HTERT RPE-1 (cell line): ENCODE data around the gene PRIMPOL.

ENCODE experiments used
- in situ Hi-C: fragments of 300-500 bp; cut with MboI; formaldehyde crosslinking; loops from 4 replicates; pipeline ENCODE4 v1.14.3; 2020; ENCODE audit warnings: low sequenced_read_pairs

The PRIMPOL gene

GRCh38 chr4:184666670-184667069, 17.1 kb downstream of the PRIMPOL start:
- in situ Hi-C loops, result no loop called here

- in situ Hi-C loops, result no loop called here
Measured at GRCh38 chr4:184668096-184668495, 18.6 kb downstream of the PRIMPOL start.

- in situ Hi-C loops, result no loop called here
Measured at GRCh38 chr4:184668511-184669114, 19.1 kb downstream of the PRIMPOL start.

GRCh38 chr4:184669251-184669650, 19.7 kb downstream of the PRIMPOL start:
- in situ Hi-C loops, result no loop called here

GRCh38 chr4:184671101-184671500, 21.6 kb downstream of the PRIMPOL start:
- in situ Hi-C loops, result no loop called here

- in situ Hi-C loops, result no loop called here
Measured at GRCh38 chr4:184672741-184673140, 23.2 kb downstream of the PRIMPOL start.

GRCh38 chr4:184674011-184674410, 24.5 kb downstream of the PRIMPOL start:
- in situ Hi-C loops, result no loop called here

GRCh38 chr4:184675018-184675417, 25.5 kb downstream of the PRIMPOL start:
- in situ Hi-C loops, result no loop called here

GRCh38 chr4:184675821-184676492, 26.4 kb downstream of the PRIMPOL start:
- in situ Hi-C loops, result no loop called here

- in situ Hi-C loops, result no loop called here
Measured at GRCh38 chr4:184680698-184681097, 31.2 kb downstream of the PRIMPOL start.

- in situ Hi-C loops, result no loop called here
Measured at GRCh38 chr4:184681916-184682315, 32.4 kb downstream of the PRIMPOL start.

GRCh38 chr4:184684491-184685189, 35.1 kb downstream of the PRIMPOL start:
- in situ Hi-C loops, result no loop called here

- in situ Hi-C loops, result no loop called here
Measured at GRCh38 chr4:184688005-184688404, 38.5 kb downstream of the PRIMPOL start.

GRCh38 chr4:184688447-184688846, 38.9 kb downstream of the PRIMPOL start:
- in situ Hi-C loops, result no loop called here

- in situ Hi-C loops, result no loop called here
Measured at GRCh38 chr4:184689681-184690080, 40.1 kb downstream of the PRIMPOL start.

- in situ Hi-C loops, result no loop called here
Measured at GRCh38 chr4:184693056-184693455, 43.5 kb downstream of the PRIMPOL start.

- in situ Hi-C loops, result no loop called here
Measured at GRCh38 chr4:184694412-184694956, 44.9 kb downstream of the PRIMPOL start.

- in situ Hi-C loops, result no loop called here
Measured at GRCh38 chr4:184695178-184695896, 45.8 kb downstream of the PRIMPOL start.

GRCh38 chr4:184697956-184698355, 48.4 kb downstream of the PRIMPOL start:
- in situ Hi-C loops, result no loop called here

GRCh38 chr4:184699941-184700340, 50.4 kb downstream of the PRIMPOL start:
- in situ Hi-C loops, result no loop called here

GRCh38 chr4:184702114-184702513, 52.6 kb downstream of the PRIMPOL start:
- in situ Hi-C loops, result no loop called here
